ENCODE results near the gene PPAT. TPM values are rescaled to one million over a fixed set of nuclear protein-coding genes. Genes with fewer than 3 reads are reported as not detected.

The PPAT gene
- total RNA-seq, 2 donors from 2014 or later = 25.6 to 32.7 TPM

DNA sequence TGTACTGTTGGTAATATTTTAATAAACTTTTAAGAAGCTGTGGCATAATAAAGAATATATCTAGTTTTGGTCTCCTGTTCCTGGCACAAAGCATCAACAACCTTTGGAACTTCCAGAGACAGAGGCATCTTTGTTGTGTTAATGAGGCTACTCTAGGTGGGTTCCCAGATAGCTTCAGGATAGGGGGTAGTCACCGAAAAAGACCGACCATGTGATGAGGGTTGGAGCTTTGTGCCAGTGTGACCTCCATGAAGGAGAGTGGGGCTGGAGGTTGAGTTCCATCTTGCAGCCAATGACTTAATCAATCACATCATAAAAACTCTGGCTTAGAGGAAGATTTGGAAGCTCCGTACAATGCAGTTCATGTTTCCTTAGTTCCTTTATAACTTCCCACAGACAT, 9.9 kb downstream of the PPAT start:
- Mint-ChIP-seq H3K9me3 (peaks cover 0 to 2% of the 10 kb centered on the region in 2 donors), H3K4me3 (no peak overlapping the region), H3K27ac (no peak overlapping the region), H3K4me1 (ENCODE audit: low read depth) (peaks cover 51% of the 10 kb centered on the region), H3K36me3 (ENCODE audit: insufficient read depth in 2 of 2) (peaks cover 2 to 5% of the 10 kb centered on the region in 2 donors), H3K27me3 (ENCODE audit: low read depth) (no peaks in the 10 kb centered on the region)
- DNase-seq (no peak), ATAC-seq (replicated peaks in 1 of 2) (no peak)

DNA sequence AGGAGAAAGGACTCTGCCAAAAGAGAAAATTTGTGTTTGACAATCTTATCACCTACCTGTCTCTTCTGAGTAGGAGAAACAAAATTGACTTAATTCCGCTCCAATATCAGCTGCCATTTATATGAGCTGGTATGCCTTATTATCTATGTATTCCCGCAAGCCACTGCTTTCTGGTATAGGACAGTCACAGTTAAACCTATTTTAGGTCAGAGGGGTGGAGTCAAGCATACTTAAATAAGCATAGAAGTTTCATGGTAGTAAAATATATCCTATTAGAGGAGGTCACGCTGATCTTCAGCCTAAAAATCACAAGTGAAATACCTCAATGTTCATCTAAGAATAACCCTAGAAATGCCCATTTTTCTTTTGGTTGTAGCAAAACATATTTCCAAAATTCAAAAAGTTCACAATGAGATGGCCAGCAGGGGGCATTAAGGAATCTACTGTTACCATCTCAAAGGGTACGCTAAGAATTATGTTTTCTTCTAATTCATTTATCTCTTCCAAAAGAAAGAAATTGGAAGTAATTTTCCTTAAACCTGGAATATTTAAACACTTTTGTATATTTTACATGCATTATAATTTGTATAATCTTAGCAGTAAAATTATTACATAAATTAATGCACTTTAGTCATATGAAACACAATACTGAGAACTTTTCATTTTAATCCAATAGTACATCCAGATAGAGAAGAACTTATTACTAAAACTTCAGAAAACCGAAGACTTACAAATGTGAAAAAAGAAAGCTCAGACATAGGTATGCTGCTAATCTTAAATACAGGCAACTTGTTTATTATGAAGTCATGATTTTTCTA, 10.5 kb downstream of the PPAT start:
- Mint-ChIP-seq H3K36me3 (ENCODE audit: insufficient read depth in 2 of 2) (peaks cover 2 to 5% of the 10 kb centered on the region in 2 donors), H3K27ac (no peak overlapping the region), H3K27me3 (ENCODE audit: low read depth) (no peaks in the 10 kb centered on the region), H3K4me3 (no peak overlapping the region), H3K9me3 (peaks cover 0 to 2% of the 10 kb centered on the region in 2 donors), H3K4me1 (ENCODE audit: low read depth) (peaks cover 44% of the 10 kb centered on the region)
- DNase-seq (peak; percentile 35 to 41), ATAC-seq (replicated peaks in 1 of 2) (no peak)

DNA sequence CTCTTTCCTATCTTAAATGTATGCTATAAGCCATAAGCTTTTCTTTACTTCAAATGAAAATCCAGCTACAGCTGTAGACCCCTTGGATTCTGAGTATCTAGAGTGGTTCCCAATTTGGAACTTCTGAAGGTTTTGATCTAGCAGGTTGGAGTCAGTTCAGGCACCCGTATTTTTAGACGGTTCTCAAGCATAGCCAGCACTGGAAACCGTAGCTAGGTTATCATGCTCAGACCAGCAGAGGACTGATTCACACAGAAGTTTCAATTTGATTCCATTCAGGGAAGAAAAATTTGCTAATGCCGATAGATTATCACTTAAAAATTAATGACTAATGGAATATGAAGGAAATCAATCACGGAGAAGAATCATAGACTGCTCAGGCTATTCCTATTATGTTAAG, 11.2 kb downstream of the PPAT start:
- Mint-ChIP-seq H3K27me3 (ENCODE audit: low read depth) (no peaks in the 10 kb centered on the region), H3K36me3 (ENCODE audit: insufficient read depth in 2 of 2) (peaks cover 2 to 5% of the 10 kb centered on the region in 2 donors), H3K9me3 (peaks cover 0 to 2% of the 10 kb centered on the region in 2 donors), H3K4me1 (ENCODE audit: low read depth) (peaks cover 37% of the 10 kb centered on the region), H3K4me3 (no peak overlapping the region), H3K27ac (no peak overlapping the region)
- DNase-seq (no peak), ATAC-seq (replicated peaks in 1 of 2) (no peak)

DNA sequence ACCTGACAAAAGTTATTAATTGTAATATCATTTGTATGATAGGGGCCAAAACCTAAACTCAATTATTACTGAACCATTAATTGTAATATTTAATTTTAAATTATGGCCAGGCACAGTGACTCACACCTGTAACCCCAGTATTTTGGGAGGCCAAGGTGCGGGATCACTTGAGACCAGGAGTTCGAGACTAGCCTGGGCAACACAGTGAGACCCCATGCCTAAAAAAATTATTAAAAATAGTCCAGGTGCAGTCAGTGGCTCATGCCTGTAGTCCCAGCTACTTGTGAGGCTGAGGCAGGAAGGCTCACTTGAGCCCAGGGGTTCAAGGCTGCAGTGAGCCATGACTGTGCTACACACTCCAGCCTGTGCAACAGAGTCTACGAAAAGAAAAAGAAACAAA, 18.0 kb downstream of the PPAT start:
- DNase-seq = no peak

DNA sequence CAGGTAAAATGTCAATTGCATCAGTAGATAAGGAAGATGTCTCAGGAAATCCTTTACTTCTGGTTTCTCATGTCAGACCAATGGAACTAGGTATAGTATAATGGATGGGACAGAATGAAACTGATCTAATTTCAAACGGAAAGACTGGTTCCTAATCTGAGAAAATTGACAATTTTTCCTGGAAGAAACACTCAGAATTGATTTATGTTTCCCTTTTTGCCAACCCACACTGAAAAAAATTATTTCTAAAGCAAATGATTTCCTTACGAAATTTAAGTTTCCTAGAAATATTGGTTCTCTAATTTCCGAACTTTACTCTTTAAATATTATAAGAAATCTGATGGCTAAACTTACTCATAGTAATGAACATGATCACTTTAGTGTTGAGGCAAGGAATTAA, 19.1 kb downstream of the PPAT start:
- H3K4me3 Mint-ChIP-seq = no peak overlapping the region
- DNase-seq = no peak
- H3K4me1 Mint-ChIP-seq (ENCODE audit: low read depth) = peaks cover 6% of the 10 kb centered on the region
- no peak overlapping the region for H3K27ac Mint-ChIP-seq
- H3K9me3 Mint-ChIP-seq = no peaks in the 10 kb centered on the region
- no peaks in the 10 kb centered on the region for H3K36me3 Mint-ChIP-seq (ENCODE audit: insufficient read depth in 2 of 2)
- no peak for ATAC-seq (replicated peaks in 1 of 2)
- no peaks in the 10 kb centered on the region for H3K27me3 Mint-ChIP-seq (ENCODE audit: low read depth)

More for the DNA sequence above, 18.0 kb downstream of the PPAT start:
- no peaks in the 10 kb centered on the region for H3K36me3 Mint-ChIP-seq (ENCODE audit: insufficient read depth in 2 of 2)
- H3K27ac Mint-ChIP-seq = no peak overlapping the region
- ATAC-seq (replicated peaks in 1 of 2) = no peak
- no peak overlapping the region for H3K4me3 Mint-ChIP-seq
- no peaks in the 10 kb centered on the region for H3K27me3 Mint-ChIP-seq (ENCODE audit: low read depth)
- peaks cover 3% of the 10 kb centered on the region for H3K4me1 Mint-ChIP-seq (ENCODE audit: low read depth)
- H3K9me3 Mint-ChIP-seq = no peaks in the 10 kb centered on the region

DNA sequence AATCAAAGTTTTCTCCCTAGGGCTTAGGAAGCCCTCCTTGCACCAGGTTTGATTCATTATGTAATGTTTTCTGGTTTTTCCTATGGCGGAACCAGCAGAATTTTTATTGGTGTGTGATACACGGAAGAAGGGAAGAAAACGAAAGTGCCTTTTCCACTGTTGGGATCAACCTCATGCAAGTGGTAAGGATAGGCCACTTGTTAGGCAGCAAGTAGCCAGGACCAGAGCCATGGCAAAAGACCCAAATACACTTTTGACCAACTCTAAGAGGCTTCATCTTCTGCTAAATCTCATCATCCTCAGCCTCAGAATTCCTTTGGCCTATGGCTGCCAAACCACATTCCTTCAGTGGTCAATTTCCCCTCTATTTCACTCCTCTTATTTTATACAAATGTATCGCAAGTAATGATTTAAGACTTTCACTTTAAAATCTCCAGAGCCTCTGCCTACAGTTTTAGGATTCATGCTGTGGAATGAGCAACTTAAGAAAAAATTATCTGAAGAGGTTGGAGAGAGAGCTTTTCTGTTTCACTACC, 21.2 kb downstream of the PPAT start:
- no peak overlapping the region for H3K27ac Mint-ChIP-seq
- no peak overlapping the region for H3K4me3 Mint-ChIP-seq
- H3K4me1 Mint-ChIP-seq (ENCODE audit: low read depth) = peaks cover 14% of the 10 kb centered on the region
- no peaks in the 10 kb centered on the region for H3K27me3 Mint-ChIP-seq (ENCODE audit: low read depth)
- H3K9me3 Mint-ChIP-seq = no peaks in the 10 kb centered on the region
- DNase-seq (no peak), ATAC-seq (replicated peaks in 1 of 2) (no peak)
- H3K36me3 Mint-ChIP-seq (ENCODE audit: insufficient read depth in 2 of 2) = no peaks in the 10 kb centered on the region

DNA sequence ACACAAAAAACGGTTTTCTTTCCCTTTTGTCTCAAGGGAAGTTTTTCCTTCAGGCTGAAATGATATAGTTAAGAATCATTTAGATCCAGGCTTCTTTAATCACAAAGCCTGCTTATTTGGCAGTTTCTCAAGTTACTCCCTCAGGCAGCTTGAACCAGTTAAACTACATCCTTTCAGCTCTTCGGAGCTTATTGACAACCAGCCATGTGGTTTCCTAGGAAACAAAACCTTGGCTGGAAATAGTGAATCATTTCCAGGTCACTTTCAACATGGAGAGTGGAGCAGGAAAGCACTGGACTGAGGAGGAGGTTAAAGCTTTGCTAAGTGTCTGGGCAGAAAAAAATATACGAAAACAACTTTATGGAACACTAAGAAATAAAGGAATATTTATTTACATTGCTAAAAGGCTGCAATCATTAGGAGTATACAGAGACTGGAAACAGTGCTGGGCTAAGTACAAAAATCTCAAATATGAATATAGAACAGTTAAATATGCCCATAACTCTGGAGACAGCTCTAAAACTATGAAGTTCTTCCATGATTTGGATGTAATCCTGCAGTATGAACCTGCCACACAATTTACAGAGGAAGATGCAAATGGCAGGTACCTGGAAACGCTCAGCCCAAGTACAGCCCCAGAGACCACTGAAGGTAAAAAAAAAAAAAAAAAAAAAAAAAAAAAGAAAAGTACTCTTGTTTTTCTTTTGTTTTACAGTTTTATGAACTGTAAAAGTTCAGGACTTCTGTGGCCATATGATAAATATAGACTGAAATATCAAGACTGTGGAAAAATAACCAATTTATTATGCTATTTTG, 25.0 kb downstream of the PPAT start:
- peak; percentile 57 to 71 for ATAC-seq (replicated peaks in 1 of 2)
- Mint-ChIP-seq H3K36me3 (ENCODE audit: insufficient read depth in 2 of 2) (peaks cover 0 to 4% of the 10 kb centered on the region in 2 donors), H3K9me3 (no peaks in the 10 kb centered on the region), H3K27me3 (ENCODE audit: low read depth) (no peaks in the 10 kb centered on the region), H3K27ac (peak overlapping the region; percentile 82), H3K4me3 (peak overlapping the region in 1 of 2 donors; percentile 27), H3K4me1 (ENCODE audit: low read depth) (peaks cover 14% of the 10 kb centered on the region)
- no peak for DNase-seq

DNA sequence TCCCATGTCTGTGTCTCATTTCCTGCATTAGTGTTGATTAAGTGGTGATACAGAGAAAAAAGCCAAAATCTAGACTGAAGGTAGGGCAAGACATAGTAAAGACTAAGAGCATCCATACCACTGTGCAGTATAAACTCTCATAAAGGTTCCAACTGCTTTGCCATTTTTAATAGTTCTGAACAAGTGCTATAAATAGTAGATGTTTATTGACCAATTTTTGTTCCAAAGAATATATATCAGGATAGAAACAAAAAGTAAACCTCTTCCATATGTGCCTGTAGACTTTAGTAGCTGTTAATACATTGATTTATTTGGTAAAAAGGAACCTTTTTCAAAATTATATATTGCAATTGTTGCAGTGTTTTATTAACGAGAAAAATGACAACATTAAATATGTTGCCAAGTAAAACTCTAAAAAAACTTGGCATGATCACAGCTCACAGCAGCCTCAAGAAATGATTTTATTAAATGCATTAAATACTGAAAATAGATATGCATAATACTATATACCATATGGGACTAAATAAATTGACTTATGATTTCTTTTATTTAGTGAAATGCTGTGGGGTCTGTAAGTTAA, 25.8 kb downstream of the PPAT start:
- Mint-ChIP-seq H3K9me3 (no peaks in the 10 kb centered on the region), H3K27ac (no peak overlapping the region), H3K27me3 (ENCODE audit: low read depth) (no peaks in the 10 kb centered on the region), H3K4me3 (no peak overlapping the region), H3K4me1 (ENCODE audit: low read depth) (peaks cover 14% of the 10 kb centered on the region), H3K36me3 (ENCODE audit: insufficient read depth in 2 of 2) (peaks cover 0 to 5% of the 10 kb centered on the region in 2 donors)
- no peak for ATAC-seq (replicated peaks in 1 of 2)
- no peak for DNase-seq

DNA sequence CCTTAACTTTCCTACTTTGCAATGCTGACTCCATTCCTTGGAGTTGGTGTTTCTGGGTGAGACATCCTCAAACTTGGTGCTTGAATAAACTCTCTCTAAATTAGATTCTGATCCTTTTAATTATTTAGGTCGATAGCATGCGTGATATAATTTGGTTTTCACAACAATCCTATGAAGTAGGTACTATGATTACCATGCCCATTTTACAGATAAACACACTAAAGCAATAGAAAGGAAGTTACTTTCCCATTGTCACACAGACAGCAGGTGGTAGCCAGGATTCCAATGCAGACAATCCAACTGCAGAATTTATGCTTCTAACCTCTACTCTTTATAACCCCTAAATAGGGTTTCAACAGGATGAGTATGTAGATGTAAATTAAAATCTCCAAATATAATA, 26.4 kb downstream of the PPAT start:
- no peak overlapping the region for H3K27ac Mint-ChIP-seq
- ATAC-seq (replicated peaks in 1 of 2) = no peak
- no peaks in the 10 kb centered on the region for H3K9me3 Mint-ChIP-seq
- no peak for DNase-seq
- peaks cover 14% of the 10 kb centered on the region for H3K4me1 Mint-ChIP-seq (ENCODE audit: low read depth)
- H3K4me3 Mint-ChIP-seq = no peak overlapping the region
- H3K27me3 Mint-ChIP-seq (ENCODE audit: low read depth) = no peaks in the 10 kb centered on the region
- peaks cover 0 to 9% of the 10 kb centered on the region in 2 donors for H3K36me3 Mint-ChIP-seq (ENCODE audit: insufficient read depth in 2 of 2)

DNA sequence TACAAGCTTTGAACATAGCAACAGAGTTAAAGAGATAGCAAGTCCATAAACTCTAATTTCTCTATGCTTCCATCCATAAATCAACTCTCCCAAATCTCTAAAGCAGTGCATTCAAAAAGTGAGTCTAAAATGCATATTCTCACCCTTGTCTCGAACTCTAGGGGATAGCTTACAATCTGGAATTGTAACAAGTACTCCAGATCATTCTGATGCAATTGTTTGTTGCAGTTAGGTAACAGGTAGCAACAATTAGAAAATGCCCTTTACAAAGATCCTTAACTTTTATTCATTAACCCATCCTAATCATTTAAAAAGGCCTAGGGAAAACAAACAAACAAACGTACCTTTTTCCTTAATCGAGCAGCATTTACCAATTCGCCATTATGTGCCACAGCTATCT, 29.3 kb downstream of the PPAT start:
- ATAC-seq (replicated peaks in 1 of 2) (no peak), DNase-seq (no peak)
- Mint-ChIP-seq H3K4me1 (ENCODE audit: low read depth) (peaks cover 8% of the 10 kb centered on the region), H3K4me3 (no peak overlapping the region), H3K27me3 (ENCODE audit: low read depth) (no peaks in the 10 kb centered on the region), H3K27ac (no peak overlapping the region), H3K9me3 (no peaks in the 10 kb centered on the region), H3K36me3 (ENCODE audit: insufficient read depth in 2 of 2) (peaks cover 1 to 16% of the 10 kb centered on the region in 2 donors)

DNA sequence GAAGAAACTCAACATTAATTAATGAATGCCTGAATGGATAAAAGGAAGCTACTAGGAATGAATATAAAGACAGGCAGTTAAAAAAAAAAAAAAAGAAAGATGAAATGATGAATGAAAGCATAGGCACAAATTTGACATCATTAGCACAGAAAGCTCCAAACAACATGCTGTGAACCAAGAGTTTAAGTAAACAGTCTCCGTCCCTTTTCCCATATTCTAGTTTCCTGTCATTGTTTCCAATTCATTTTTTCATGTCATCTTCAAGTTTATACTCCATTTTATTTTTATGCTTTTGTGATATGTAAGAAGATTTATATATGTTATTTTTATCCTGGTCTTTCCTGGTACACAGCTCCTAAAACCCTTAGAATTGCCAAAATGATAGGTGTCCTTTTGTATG, 30.4 kb downstream of the PPAT start:
- Mint-ChIP-seq H3K27ac (peak overlapping the region; percentile 65), H3K27me3 (ENCODE audit: low read depth) (no peaks in the 10 kb centered on the region), H3K4me1 (ENCODE audit: low read depth) (no peaks in the 10 kb centered on the region), H3K36me3 (ENCODE audit: insufficient read depth in 2 of 2) (peaks cover 1 to 16% of the 10 kb centered on the region in 2 donors), H3K9me3 (no peaks in the 10 kb centered on the region), H3K4me3 (no peak overlapping the region)
- no peak for DNase-seq
- no peak for ATAC-seq (replicated peaks in 1 of 2)

DNA sequence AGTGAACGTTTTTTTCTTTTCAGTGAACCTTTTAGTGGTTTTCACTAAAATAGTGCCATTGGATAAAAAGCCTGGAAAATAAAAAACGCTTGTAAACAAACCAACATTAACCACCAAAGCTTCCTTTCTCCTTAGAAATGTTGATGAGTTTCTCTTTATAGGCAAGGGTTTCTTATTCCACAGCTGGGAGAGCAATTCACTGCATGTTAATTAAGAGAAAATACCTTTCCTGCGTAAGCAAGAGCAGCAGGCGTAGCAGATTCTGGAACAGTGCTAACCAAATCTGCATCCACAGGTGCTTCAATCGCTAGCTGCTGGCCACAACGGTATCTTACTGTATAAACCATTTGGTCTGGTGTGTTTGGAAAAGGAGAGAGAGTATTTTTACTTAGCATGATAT, 34.9 kb downstream of the PPAT start:
- Mint-ChIP-seq H3K27me3 (ENCODE audit: low read depth) (no peaks in the 10 kb centered on the region), H3K27ac (no peak overlapping the region), H3K9me3 (no peaks in the 10 kb centered on the region), H3K4me3 (no peak overlapping the region), H3K36me3 (ENCODE audit: insufficient read depth in 2 of 2) (peaks cover 3 to 19% of the 10 kb centered on the region in 2 donors), H3K4me1 (ENCODE audit: low read depth) (no peaks in the 10 kb centered on the region)
- DNase-seq = no peak
- ATAC-seq (replicated peaks in 1 of 2) = no peak

DNA sequence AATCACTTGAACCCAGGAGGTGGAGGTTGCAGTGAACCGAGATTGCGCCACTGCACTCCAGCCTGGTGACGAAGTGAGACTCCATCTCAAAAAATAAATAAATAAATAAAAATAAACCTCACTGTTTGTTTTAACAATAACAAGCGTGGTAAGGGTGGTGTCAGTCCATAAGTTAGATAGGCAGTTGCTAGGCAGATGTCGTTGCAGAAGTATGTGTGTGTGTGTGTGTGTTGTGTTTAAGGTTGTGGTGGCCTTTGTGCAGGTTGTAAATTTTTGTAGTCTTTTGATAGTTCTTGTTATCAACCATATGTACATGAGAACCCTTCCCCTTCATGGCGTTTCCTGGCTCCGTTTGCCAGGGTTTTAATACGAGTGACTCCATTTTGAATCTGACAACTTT, 44.1 kb downstream of the PPAT start:
- peaks cover 4 to 9% of the 10 kb centered on the region in 2 donors for H3K36me3 Mint-ChIP-seq (ENCODE audit: insufficient read depth in 2 of 2)
- no peak overlapping the region for H3K4me3 Mint-ChIP-seq
- no peak for ATAC-seq (replicated peaks in 1 of 2)
- peaks cover 33% of the 10 kb centered on the region for H3K4me1 Mint-ChIP-seq (ENCODE audit: low read depth)
- no peak for DNase-seq
- no peaks in the 10 kb centered on the region for H3K27me3 Mint-ChIP-seq (ENCODE audit: low read depth)
- no peaks in the 10 kb centered on the region for H3K9me3 Mint-ChIP-seq
- H3K27ac Mint-ChIP-seq = no peak overlapping the region

All from activated T-cell treated with anti-CD3 and anti-CD28 coated beads, Interleukin-2, amount 50 U/mL, for 72 hours (primary cell).